ENCODE data around the gene ISG20L2.

ISG20L2 gene

DNA sequence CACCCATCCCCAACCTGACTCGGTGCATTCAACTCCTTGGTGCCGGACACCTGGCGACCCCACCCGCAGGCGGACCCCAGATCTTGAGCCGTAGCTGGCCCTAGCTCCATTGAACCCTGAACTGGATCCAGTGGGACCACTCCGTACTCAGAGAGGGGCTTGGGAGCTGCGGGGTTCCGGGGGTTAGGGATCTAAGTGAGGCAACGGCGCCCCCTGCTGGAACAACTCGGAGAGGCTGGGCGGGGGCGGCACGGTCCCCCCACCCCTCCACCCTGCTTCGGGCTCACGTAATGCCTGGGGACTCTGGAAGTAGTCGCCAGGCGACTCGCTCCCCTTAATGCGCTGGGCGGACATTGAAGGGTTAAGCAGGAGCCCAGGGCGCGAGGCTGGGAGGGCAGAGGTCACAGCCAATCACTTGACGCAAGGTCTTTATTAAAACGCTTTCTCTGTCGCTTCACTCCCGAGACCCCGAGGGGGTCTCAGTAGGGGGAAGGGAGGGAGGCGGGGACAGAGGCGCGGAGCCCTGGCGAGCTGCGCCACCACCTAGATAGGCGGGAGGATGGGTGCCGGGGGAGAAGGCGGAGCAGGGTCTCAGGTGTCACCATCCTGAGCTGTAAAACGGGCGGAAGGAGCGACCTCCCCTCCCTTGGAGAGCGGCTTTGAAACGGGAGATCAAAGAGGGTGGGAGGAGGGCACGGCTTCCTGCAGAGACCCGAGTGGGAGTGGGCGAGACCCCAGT is 22.5 kb downstream of the ISG20L2 start:
- no peak for DNase-seq

DNA sequence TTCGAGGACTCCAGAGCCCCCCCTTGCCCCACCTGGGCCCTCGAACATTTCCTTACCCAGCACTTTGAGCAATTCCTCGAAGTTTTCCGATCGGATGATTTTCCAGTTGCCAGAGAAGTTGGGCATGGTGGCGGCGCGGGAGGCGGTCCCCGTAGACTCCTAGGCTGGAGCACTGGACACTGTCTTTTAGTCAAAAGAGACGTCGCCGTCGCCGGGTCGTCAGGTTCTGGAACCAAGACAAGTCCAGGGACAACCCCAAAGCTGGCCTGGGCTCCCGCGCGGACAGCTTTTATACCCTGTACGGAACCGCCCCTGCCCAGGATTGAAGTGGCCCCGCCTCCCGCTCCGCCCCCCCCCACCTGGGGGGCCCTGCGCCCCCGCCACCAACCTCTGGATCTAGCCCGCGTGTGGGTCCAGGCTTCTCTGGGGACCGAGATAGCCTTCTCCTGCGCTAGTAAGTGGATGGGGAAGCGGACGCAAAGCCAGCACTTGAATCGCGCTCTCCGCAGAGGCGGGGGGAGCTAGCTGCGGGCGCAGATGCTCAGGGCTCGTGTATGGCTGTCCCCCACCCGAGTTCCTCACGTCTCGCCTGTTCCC is 23.1 kb downstream of the ISG20L2 start, which contains the start of gene CRABP2:
CRABP2 (minus strand) TSS at position 263 of the 597 bp plus-strand sequence; CDS start at position 126, 137 bp downstream.
- peak; percentile 41 for DNase-seq

DNA sequence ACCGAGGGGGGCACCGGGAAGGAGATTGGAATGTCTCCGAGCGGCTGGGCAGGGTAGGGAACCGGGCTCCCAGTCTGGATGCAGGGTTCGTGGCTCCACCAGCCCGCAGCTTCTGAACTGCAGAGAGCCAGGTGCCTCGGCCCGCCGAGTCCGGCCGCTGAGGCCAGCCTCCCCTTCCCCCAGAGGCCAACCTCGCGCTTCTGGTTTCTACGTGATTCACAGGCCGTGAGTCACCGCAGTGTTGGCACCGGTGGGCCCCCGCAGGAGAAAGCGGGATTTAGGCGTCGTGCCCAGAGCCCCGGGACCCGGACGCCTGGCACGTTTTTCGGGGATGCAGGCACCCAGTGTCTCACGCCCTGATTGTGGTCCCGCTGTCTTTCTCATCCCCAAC is 23.6 kb downstream of the ISG20L2 start:
- no peak for DNase-seq

DNA sequence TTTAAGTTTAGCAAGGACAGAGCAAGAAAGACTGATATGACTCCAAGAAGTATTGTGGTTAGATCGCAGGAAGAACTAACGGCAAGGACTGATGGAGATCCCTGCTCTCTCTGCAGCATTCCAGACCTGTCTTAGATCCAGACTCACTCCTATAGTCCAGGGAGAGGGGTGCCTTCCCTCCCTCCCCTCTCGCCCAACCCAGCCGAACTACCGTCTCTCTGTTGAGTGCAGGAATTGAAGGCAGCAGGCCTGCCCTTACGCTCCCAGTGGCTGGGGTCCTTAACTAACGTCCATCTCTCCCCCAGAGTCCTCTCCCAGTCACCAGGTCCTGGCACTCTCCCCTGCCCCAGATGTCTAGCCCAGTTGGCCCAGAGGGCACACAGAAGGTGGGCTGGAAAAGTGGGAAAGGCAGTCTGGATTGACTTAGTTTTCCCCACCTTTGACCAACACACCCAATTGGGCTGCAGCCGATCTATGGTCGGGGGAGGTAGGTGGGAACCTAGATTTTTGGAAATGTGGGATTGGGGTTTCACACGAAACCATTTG is 24.3 kb downstream of the ISG20L2 start:
- no peak for DNase-seq

DNA sequence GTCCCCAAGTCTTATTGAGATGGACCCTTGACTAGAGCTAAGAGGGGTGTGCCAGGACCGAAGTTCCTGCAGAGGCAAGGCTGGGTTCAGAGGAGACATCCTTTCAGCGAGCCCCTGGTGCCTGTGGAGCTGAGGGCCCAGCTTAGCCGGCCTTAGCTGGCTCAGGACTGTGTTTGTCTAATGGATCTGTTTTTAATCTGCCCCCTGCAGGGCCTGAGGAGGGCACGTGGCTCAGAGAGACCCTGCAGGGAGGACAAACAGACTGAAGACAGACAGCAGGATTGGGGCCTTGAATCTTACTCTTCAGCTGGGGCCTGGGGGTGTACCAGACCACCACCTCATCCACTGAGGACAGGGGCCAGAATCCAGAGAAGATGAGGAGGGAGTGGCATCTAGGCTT is 24.8 kb downstream of the ISG20L2 start:
- DNase-seq: no peak

DNA sequence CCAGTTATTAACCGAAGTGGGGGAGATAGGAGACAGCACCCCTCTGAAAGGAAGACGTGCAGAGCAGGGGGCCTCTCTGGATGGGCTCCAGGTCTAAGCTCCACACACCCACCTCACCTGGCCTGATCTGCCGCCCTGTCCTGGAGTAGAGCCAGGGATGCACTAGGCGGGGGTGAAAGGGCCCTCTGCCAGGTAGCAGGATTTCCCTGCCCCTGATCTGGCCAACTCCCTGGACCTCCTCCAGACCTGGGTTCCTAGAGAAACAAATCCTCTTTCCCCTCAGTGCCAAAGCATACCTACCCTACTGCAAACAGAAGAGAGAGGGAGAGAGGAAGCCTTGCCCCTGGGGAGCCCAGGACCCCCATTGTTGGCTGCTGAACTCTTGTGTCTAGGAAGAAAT is 25.2 kb downstream of the ISG20L2 start:
- no peak for DNase-seq

DNA sequence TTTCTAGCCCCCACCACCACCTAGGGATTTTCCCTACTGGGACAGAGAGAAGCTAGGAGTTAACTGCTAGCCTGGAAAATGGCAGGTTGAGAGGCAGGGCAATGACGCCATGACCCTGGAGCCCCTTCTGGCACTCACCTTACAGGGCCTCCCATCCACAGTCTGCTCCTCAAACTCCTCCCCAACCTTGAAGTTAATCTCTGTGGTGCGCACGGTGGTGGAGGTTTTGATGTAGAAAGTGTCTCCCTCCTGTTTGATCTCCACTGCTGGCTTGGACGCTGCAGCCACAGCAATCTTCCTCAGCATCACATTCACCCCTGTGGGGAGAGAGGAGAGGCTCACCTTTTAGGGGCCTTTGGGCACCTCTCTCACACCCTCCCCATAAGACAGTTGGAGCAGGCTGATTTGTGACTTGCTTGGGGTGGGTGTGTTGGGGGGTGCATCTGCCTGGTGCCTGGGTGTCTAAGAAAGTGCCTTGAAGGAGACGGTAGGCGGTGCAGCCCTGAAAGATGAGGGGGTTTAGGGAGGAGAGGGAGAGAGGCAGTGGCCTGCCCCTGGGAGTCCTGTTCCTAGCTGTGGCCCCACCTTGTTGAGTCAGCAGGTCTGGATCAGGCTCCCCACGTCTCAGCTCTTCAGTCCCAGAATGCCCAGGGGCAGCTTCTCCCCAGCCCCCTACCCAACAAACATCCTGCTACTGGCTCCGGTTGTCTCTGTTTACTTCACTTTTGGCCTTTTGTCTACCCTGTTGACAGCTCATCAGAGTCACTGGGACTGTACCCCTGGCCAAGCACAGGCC is 27.6 kb downstream of the ISG20L2 start:
- no peak for DNase-seq

DNA sequence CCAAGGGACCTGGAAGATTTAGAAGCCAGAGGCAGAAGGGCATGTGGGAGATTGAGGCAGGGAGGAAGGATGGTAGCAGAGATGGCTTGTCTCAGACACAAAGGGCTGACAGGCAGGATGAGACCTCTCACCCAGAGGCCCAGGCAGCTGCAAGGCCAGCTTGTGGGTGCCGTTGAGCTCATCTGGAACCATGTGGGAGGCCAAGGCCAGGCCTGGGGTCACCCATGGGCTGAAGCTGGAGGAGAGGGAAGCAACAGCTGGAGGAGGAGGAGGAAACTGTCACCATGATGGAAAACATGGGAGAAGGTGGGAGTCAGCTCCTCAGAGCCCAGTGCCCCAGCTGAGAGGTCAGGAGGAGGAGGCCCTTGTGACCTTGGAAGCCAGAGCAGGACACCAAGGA is 29.6 kb downstream of the ISG20L2 start:
- no peak for DNase-seq

DNA sequence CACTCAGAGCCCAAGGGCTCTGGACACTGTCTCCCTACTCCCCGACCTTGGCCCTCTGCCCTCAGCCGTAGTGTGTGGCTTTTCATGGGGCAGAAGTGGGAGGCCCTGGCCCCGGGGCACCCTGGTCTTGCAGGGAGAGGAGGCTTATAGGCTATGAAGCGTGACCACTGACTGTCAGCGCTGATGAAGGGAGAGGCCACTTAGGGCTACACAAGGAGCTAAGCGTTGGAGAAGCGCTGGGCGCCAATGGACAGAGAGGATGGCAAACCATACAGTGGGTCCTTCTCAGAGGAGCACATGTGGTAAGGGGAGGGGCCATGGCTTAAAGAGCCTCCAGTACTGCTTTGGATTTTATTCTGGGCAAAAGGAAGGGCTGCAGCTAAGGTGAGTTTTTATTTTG is 31.1 kb downstream of the ISG20L2 start:
- peak; percentile 39 for DNase-seq

DNA sequence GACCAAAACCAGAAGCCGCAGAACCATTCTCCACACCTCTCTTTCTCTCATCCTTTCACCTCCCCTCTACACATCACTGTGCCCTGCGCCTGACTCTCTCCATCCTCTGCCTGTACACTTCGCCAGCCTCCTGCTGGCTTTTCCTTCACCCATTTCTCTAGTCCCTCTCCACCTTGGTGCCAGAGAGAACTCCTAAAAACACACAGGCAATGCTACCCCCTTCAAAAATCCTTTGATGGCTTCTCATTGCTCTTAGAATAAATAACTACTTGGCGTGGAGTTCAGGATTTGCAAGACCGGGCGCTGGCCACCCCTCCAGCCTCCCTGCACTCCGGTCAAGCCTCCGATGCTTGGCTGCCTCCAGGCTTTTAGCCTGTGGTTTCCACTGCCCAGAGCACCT is 31.8 kb downstream of the ISG20L2 start:
- DNase-seq: no peak

DNA sequence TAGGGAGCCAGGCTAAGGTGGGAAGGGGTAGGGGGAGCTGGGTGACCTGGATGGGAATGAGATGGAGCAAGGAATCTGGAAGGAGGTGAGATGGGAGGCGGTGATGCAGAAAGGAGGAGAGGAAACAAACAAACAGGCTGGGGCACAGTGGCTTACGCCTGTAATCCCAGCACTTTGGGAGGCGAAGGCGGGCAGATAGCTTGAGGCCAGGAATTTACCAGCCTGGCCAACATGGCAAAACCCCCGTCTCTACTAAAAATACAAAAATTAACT is 33.9 kb downstream of the ISG20L2 start:
- DNase-seq: no peak

DNA sequence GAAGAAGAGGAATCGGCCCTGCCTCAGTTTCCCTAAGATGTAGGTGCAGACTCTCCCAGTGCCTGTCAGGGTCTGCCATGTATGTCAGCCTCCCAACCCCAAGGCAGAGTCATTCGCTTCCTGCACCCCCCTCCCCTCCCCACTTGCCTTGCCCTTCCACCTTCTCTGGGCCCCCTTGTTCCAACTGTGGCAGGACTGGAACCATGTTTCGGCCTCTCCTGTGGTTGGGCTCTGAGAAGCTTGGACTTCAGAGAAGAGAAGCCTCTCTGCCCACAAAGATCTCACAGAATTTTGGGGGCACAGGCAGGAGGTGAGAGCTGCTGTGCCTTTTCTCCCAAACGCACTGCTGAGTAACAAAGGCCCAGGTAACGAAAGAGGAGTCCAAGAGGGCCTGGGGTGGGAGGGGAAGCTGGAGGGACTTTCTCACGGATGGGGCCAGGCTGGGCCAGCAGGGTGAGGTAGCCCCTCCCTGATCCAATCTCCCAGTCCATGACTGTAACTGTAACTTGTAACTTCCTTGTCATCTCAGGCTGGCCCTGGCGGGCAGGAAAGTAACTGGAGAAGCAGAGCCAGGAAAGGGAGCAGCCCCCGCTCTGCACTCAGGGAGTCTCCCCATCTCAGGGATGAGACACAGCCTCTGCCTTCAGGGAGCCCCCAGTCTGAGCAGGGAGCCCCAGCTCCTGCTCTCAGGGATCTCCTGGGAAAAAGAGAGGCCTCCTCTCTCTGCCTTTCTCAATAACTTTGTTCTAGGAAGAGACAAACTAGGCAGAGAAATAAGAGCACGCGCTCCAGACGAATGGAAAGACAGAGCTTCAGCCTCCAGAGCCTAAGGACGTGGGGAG is 34.5 kb downstream of the ISG20L2 start:
- no peak for DNase-seq

DNA sequence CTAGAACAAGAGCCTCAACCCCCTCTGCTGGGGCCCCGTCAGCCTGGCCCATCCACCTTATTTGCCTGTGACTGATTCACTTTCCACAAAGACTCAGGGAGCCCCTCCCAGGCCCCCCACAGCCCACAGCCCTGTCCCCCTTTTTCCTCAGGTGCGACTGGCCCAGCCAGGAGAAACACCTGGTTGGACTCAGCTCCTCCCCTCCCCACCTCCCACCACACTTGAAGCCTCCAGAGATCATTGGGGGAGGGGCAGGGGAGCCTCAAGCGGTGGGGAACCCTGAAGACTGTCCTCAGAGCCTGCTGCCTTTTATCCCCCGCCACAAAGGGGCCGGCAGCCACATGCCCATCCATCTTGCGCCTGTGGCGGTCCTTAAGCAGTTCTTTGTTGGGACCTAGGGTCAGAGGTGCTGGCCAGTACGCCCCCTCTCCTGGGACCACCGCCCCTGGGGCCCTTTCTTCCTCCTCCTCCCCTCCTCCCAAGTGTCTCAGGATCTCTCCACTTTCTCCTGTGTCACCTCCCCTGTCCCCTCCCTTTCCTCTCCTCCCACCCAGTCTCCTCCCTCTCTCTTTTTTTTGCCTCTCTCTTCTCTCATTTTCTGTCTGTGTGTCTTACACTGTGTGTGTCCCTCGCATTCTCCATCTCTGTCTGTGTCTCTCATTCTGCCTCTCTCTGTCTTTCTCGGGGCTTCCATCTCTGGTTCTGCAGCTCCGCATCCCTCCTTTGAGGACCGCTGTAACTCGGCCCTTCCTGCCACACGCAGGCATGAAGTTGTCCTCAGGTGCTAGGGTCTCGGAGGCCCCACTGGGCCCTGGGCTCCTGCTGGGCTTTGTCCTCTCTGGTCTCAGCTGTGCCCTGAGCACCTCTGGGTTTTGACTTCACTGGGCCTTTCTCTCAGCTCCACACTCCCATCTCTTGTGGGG is 35.4 kb downstream of the ISG20L2 start:
- DNase-seq: no peak

DNA sequence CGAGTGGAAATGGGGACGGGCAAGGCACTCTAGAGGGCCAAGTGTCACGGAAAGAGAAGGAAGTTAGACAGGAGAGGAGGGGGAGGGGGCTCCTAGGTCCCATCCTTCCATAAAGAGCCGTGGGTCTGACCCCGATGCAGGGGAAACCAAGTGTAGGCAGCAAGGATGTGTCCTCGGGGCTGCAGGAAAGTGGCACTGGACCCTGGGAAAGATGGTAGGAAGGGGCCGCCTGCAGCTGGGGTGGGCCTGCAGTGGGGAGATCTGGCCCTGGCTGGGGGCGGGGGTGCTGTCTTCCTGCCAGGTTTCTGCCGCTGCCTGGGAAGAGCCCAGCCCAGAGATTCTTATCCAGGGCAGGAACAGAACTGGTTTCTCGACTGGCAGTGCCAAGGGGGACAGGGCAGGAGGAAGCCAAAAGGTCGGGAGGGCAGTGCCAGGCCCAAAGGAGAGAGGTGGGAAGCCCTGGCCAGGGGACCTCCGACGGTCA is 36.1 kb downstream of the ISG20L2 start:
- no peak for DNase-seq

DNA sequence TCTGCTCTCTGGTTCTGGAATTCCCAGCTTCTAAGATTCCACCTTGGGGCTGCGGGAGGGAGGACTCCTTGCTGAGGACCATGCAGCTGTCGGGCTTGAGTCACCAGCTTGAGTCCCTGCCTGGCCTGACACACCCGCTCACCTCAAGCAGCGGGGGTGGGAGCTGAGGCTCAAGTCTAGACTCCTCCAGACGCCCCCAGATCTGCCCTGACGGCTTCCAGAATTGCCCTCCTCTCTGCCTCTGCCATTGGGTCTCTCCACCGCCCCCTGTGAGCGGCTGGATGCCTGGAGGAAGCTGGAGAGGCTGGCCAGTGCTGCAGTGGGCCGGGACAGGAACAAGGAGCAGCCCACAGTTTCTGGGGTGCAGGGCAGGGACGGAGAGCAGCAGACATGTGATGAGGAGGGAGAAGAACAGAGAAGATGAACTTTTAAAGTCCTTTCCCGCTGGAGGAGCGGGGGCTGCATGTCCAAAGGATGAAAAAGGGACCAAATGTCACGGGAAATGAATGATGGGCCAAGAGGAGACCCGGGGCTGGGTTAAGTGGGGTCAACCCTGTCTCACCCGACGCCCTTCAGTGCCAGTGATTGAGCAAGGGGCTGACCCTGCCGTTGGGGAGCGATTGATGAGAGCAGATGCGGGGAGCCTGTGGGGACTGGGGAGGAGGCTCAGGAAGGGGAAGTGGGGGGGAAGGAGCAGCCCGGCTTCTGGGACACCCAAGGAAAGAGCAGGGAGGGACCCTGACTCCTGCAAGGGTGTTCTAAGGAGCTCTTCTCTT is 36.7 kb downstream of the ISG20L2 start:
- DNase-seq: peak; percentile 25

DNA sequence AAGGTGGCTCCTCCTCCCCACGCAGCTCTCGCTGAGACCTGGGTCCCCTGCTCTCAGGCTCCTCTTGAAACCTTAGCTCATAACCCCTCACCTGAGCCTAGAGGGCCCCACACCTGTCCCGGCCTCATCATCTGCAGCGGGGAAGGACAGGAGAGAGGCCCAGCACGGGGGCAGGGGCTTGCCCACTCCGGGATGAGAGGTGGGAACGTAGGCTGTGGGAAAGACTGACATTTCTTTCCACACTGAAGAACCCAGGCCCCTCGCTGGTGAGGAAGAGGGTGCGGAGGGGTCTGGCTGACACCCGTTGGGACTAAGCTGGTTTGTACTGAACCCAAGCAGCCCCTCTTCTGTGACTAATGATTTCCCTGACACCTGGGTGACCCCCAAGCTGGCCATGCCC is 37.4 kb downstream of the ISG20L2 start:
- no peak for DNase-seq

DNA sequence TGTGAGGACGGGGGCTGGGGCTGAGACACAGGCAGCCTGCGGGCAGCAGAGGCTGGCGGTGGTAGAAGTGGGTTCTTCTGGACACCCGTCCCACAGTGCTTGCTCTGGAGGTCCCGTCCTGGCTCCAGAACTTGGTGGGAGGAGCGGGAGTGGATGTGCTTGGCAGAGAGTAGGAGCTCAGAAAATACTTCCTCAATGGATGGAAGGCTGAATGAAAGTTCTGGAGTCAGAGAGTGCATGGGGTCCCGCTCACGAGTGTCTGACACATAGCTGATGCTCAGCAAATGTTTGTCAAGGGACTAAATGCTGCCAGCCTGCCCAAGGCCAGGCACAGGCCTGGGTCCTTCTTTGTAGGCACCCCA is 37.9 kb downstream of the ISG20L2 start:
- DNase-seq: no peak

DNA sequence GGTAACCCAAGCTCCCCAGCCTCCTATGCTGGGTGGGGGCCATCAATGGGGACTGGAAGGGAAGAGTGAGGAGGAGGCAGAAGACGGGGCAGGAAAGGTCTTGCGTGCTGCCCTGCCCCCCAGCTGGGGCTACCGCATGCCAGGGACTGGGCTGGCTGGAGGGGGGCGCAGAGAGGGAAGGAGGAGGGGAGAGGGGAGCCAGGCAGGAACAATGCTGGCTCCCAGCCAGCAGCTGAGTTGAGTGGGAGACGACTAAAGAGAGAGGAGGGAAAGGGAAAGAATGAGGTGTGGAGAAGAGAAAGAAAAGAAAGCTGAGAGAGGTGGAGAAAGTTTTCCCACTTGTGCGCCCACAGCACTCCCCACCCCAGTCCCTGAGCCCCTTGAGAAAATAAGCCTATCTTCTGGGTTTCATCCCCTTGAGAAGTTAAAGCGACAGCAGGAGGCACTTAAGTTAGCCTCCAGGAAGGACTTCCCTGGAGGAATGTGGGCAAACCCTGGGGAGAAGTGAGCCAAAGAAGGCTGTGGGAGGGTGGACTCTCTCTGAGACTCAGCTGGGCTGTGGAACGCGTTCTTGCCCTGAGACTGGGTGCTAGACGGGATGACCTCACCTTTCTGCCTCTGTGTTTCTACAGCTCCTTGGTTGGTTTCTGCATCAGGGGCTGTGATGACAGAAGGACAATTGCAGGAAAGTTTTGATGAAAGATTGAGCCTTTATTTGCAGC is 38.5 kb downstream of the ISG20L2 start:
- DNase-seq: peak; percentile 14

DNA sequence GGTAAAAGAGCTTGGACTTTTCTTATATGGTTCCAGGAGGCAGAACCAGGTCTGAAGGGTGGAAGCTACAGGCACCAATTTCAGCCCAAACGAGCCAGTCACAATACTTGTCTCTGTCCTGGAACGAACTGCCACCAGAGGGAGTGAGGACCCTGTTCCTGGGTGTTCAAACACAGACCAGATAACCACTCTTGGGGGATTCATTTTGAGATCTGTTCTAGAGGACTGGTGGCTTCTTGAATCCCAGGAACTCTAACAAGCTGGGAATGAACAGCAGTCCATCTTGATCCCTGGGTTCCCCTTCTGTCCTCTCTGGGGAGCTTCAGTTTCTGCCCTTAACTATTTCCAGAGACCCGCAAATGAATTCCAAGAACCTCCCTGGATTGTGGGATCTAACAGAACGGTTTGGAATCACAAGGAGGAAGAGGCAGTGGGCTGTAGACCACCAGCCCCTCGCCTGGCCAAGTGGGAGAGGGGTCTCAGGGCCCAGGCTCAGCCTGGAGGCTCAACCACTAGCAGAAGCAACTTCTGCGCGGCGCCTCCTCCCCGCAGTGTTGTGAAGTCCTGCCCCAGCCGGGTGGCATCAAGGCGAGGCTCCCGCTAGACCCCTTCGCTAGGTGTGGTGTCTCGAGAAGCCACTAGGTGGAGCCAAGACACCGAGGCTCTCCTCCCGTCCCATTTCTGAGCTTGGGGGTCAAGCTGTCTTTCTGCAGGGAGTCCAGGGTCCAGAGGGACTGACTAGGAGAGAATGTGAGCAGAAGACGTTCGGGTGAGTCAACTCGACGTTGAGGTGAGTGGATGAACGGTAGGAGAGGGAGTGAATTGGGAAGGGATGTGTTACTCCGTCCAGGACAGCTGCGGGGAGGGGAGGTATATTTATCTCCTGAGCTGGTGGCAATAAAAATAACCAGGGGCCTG is 39.3 kb downstream of the ISG20L2 start:
- DNase-seq: peak; percentile 70
